ENCODE measurements around the gene GLG1.
"Not testable (repeated sequence)": the region's sequence is repeated elsewhere in the genome, so short reads cannot be mapped to it uniquely, and the experiment has no call there.

Gene GLG1

GRCh38 chr16:74546112-74546511 is 60.8 kb downstream of the GLG1 start:
- not testable (repeated sequence) for H3K27ac ChIP-seq; DNase-seq (ENCODE audit: low read depth, low spot score)

- not testable (repeated sequence) for DNase-seq (ENCODE audit: low read depth, low spot score); H3K27ac ChIP-seq
Measured at GRCh38 chr16:74542911-74543578, 63.9 kb downstream of the GLG1 start.

- DNase-seq (ENCODE audit: low read depth, low spot score); H3K27ac ChIP-seq: not testable (repeated sequence)
Measured at GRCh38 chr16:74540663-74541062, 66.3 kb downstream of the GLG1 start.

- H3K27ac ChIP-seq; DNase-seq (ENCODE audit: low read depth, low spot score): not testable (repeated sequence)
Measured at GRCh38 chr16:74538801-74539200, 68.1 kb downstream of the GLG1 start.

GRCh38 chr16:74537746-74538145 is 69.2 kb downstream of the GLG1 start:
- not testable (repeated sequence) for H3K27ac ChIP-seq; DNase-seq (ENCODE audit: low read depth, low spot score)

GRCh38 chr16:74534650-74535049 is 72.3 kb downstream of the GLG1 start:
- H3K27ac ChIP-seq; DNase-seq (ENCODE audit: low read depth, low spot score): not testable (repeated sequence)

- H3K27ac ChIP-seq, result no peak overlapping the region
- no peak for DNase-seq (ENCODE audit: low read depth, low spot score)
Measured at GRCh38 chr16:74524926-74525325, 82.0 kb downstream of the GLG1 start.

- no peak for DNase-seq (ENCODE audit: low read depth, low spot score)
- H3K27ac ChIP-seq, result no peak overlapping the region
Measured at GRCh38 chr16:74524117-74524516, 82.8 kb downstream of the GLG1 start.

- not testable (repeated sequence) for H3K27ac ChIP-seq; DNase-seq (ENCODE audit: low read depth, low spot score)
Measured at GRCh38 chr16:74523706-74524105, 83.2 kb downstream of the GLG1 start.

- DNase-seq (ENCODE audit: low read depth, low spot score), result no peak
- H3K27ac ChIP-seq, result no peak overlapping the region
Measured at GRCh38 chr16:74522160-74522559, 84.8 kb downstream of the GLG1 start.

GRCh38 chr16:74521691-74522090 is 85.2 kb downstream of the GLG1 start:
- DNase-seq (ENCODE audit: low read depth, low spot score), result no peak
- no peak overlapping the region for H3K27ac ChIP-seq

- not testable (repeated sequence) for H3K27ac ChIP-seq; DNase-seq (ENCODE audit: low read depth, low spot score)
Measured at GRCh38 chr16:74518934-74519333, 88.0 kb downstream of the GLG1 start.

- H3K27ac ChIP-seq, result no peak overlapping the region
- DNase-seq (ENCODE audit: low read depth, low spot score), result no peak
Measured at GRCh38 chr16:74511961-74512360, 95.0 kb downstream of the GLG1 start.

GRCh38 chr16:74505011-74505410 is 101.9 kb downstream of the GLG1 start:
- H3K27ac ChIP-seq, result no peak overlapping the region
- no peak for DNase-seq (ENCODE audit: low read depth, low spot score)

GRCh38 chr16:74503412-74503811 is 103.5 kb downstream of the GLG1 start:
- no peak overlapping the region for H3K27ac ChIP-seq
- DNase-seq (ENCODE audit: low read depth, low spot score), result no peak

GRCh38 chr16:74501484-74502478 is 105.1 kb downstream of the GLG1 start:
- no peak for DNase-seq (ENCODE audit: low read depth, low spot score)
- H3K27ac ChIP-seq, result no peak overlapping the region

GRCh38 chr16:74500907-74501306 is 106.0 kb downstream of the GLG1 start:
- no peak for DNase-seq (ENCODE audit: low read depth, low spot score)
- no peak overlapping the region for H3K27ac ChIP-seq

- H3K27ac ChIP-seq, result no peak overlapping the region
Measured at GRCh38 chr16:74499114-74499513, 107.8 kb downstream of the GLG1 start.

GRCh38 chr16:74497761-74498160 is 109.2 kb downstream of the GLG1 start:
- no peak for DNase-seq (ENCODE audit: low read depth, low spot score)
- no peak overlapping the region for H3K27ac ChIP-seq

More at GRCh38 chr16:74499114-74499513, 107.8 kb downstream of the GLG1 start:
- no peak for DNase-seq (ENCODE audit: low read depth, low spot score)

GRCh38 chr16:74496054-74496453 is 110.9 kb downstream of the GLG1 start:
- H3K27ac ChIP-seq, result no peak overlapping the region
- no peak for DNase-seq (ENCODE audit: low read depth, low spot score)

- no peak for DNase-seq (ENCODE audit: low read depth, low spot score)
- H3K27ac ChIP-seq, result no peak overlapping the region
Measured at GRCh38 chr16:74492976-74493375, 113.9 kb downstream of the GLG1 start.

Data from epithelial cell of prostate (primary cell).